ENCODE measurements around the gene SIRT4. TPM values are rescaled to one million over a fixed set of nuclear protein-coding genes. Genes with fewer than 3 reads are reported as not detected.

Gene SIRT4
- total and polyA plus RNA-seq, 2 of the 8 experiments (the other 6 are each of a cell fraction or from before 2014, with no cell fraction given) = 3.8 to 4.1 TPM

DNA sequence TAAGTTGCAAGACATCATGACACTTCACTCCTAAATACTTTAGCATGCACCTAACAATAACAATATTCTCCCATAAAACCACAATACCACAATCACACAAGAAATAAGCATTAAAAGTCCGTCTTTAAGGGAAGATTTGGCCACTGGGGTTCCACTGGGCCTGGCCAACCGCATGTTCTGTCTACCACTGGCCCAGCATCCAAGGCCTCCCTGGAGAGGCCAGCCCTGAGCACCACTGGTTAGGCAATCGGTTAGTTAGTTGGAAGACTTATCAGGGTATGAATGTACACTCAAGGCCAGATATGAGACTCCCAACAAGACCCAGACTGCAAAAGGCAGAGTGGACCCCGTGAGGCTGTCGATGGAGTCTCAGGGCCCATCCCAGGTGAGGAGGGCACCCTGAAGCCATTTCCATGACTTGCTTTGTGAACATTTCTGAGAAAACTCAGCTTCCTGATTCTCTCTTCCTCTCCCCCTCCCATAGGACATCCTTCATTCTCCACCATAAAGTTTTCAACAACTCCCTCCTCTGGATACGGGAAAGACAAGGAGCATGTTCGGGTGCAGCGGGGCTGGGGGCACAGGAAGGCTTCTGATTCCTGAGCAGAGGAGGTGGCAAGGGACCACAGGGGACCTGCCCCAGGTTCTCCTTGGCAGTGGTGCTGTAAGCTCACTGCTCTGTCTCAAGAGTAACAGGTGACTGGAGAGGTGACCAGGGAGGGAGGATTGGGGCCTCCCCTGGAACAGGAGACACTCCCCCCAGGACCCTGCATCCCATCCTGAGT, 42.5 kb upstream of the SIRT4 start:
- H2AK5ac ChIP-seq (ENCODE audit: low read depth, low read length) = no peak overlapping the region
- DNase-seq (ENCODE audit: low read depth in 1 of 2, low spot score in 2 of 2) = no peak
- no peak overlapping the region for H4K91ac ChIP-seq (replicated peaks; ENCODE audit: insufficient read length, low read length)
- H3K4me1 ChIP-seq (replicated peaks in 1 of 4; ENCODE audit: control insufficient read depth in 3 of 4, insufficient read depth in 4 of 4, low read length in 3 of 4) = peaks cover 16 to 36% (median 26%) of the 10 kb centered on the region in 4 experiments
- peaks cover 2% of the 10 kb centered on the region; the same call in 1 of the 2 replicates for H3K23me2 ChIP-seq (ENCODE audit: low read depth, low read length)
- peaks cover 29 to 85% of the 10 kb centered on the region in 2 experiments for H3K79me2 ChIP-seq (ENCODE audit: control insufficient read depth in 1 of 2, insufficient read depth in 2 of 2, low read length in 2 of 2)
- no peak overlapping the region for H3K4me2 ChIP-seq (ENCODE audit: insufficient read depth in 1 of 2, low read depth in 2 of 2, low read length in 2 of 2)
- H2BK20ac ChIP-seq (ENCODE audit: low read length) = no peak overlapping the region
- H2BK5ac ChIP-seq (ENCODE audit: low read depth, low read length) = no peak overlapping the region
- no peak overlapping the region for H4K8ac ChIP-seq (ENCODE audit: extremely low read depth, insufficient read depth, low read length)
- no peak overlapping the region for H4K5ac ChIP-seq (ENCODE audit: insufficient read length, low read depth, low read length)
- no peak for FAIRE-seq
- no peak overlapping the region for H3K56ac ChIP-seq (replicated peaks; ENCODE audit: insufficient read length, low read depth, low read length)
- WGBS, 2 experiments (ENCODE audit: extremely low coverage in 1 of 2, insufficient coverage in 1 of 2, insufficient read length in 1 of 2, insufficient replicate concordance in 2 of 2, low coverage in 1 of 2, low lambda C conversion rate in 2 of 2, missing lambda C conversion rate in 1 of 2) = 96% methylated on average over 8 of the region's 8 CpGs; no CpG with 5 or more reads in 1 of the 2 experiments
- peak overlapping the region; percentile 10; the same call in 1 of the 2 replicates for H3K27ac ChIP-seq (ENCODE audit: low read depth, low read length)
- H3K36me3 ChIP-seq (ENCODE audit: control insufficient read depth in 2 of 4, insufficient read depth in 4 of 4, low read length in 3 of 4) = no peaks in the 10 kb centered on the region
- H3K23ac ChIP-seq (ENCODE audit: insufficient read length) = no peak overlapping the region
- no peak overlapping the region for H3K9ac ChIP-seq (replicated peaks in 1 of 4; ENCODE audit: extremely low read depth in 1 of 4, low read depth in 3 of 4, low read length in 3 of 4)
- POLR2A ChIA-PET (ENCODE audit: partially characterized antibody) = interaction anchor here (0.8 to 88.3 kb wide), 3 partner anchors 8 to 42 kb away, joined by 3 to 4270 read pairs (median 4270); partner anchors contain the start of genes GCN1, PXN, RNU4-1 and RNU4-2
- H3K18ac ChIP-seq (ENCODE audit: extremely low read depth, low read length) = no peak overlapping the region; the same call in 1 of the 2 replicates
- no peak overlapping the region for H2BK12ac ChIP-seq (ENCODE audit: low read depth, low read length)
- no peak overlapping the region for H3K4ac ChIP-seq (replicated peaks; ENCODE audit: insufficient read length, low read depth, low read length)
- no peak overlapping the region for H2BK120ac ChIP-seq (replicated peaks; ENCODE audit: low read depth, low read length)
- no peak overlapping the region for H3K14ac ChIP-seq (ENCODE audit: insufficient read length)
- no peaks in the 10 kb centered on the region for H3K27me3 ChIP-seq (replicated peaks in 1 of 4; ENCODE audit: control insufficient read depth in 3 of 4, extremely low read depth in 1 of 4, insufficient read depth in 3 of 4, low read length in 3 of 4)
- H3K9me3 ChIP-seq (ENCODE audit: insufficient read depth in 2 of 2, low read depth in 1 of 2, low read length in 1 of 2) = no peaks in the 10 kb centered on the region
- H3K79me1 ChIP-seq (ENCODE audit: low read depth, low read length) = peaks cover 27% of the 10 kb centered on the region
- no peak overlapping the region for H3K4me3 ChIP-seq (ENCODE audit: extremely low read depth in 1 of 4, insufficient read depth in 2 of 4, low read depth in 3 of 4, low read length in 4 of 4)
- no peak overlapping the region for H2AFZ ChIP-seq (ENCODE audit: low read length)
- H2BK15ac ChIP-seq (ENCODE audit: low read length) = no peak overlapping the region
- CTCF ChIA-PET (ENCODE audit: partially characterized antibody) = interaction anchor here (0.8 to 34.8 kb wide), 3 partner anchors 15 to 56 kb away, joined by 3 to 930 read pairs (median 741); no protein-coding TSS in a partner anchor
- H4K20me1 ChIP-seq (replicated peaks in 1 of 2; ENCODE audit: control insufficient read depth in 1 of 2, insufficient read depth in 2 of 2, low read length in 2 of 2) = peaks cover 8 to 18% of the 10 kb centered on the region in 2 experiments
- TF ChIP-seq, protein P1, sequence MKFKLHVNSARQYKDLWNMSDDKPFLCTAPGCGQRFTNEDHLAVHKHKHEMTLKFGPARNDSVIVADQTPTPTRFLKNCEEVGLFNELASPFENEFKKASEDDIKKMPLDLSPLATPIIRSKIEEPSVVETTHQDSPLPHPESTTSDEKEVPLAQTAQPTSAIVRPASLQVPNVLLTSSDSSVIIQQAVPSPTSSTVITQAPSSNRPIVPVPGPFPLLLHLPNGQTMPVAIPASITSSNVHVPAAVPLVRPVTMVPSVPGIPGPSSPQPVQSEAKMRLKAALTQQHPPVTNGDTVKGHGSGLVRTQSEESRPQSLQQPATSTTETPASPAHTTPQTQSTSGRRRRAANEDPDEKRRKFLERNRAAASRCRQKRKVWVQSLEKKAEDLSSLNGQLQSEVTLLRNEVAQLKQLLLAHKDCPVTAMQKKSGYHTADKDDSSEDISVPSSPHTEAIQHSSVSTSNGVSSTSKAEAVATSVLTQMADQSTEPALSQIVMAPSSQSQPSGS (IDR thresholded peaks at IDR 0.05; ENCODE audit: low read length) = no peak
- TF ChIP-seq MAFK (IDR thresholded peaks at IDR 0.05; ENCODE audit: low read depth, low read length) (no peak), TEAD4 (IDR thresholded peaks at IDR 0.05; ENCODE audit: low read depth, low read length) (no peak), EGR1 (IDR thresholded peaks at IDR 0.05; ENCODE audit: borderline replicate concordance, low read depth, low read length) (no peak), NRF1 (IDR thresholded peaks at IDR 0.05; ENCODE audit: low read depth, low read length) (no peak), POU5F1 (IDR thresholded peaks at IDR 0.05; ENCODE audit: low read depth, low read length) (no peak), SIRT6 (IDR thresholded peaks at IDR 0.05; ENCODE audit: low read length) (no peak)
- TF ChIP-seq, protein P2, sequence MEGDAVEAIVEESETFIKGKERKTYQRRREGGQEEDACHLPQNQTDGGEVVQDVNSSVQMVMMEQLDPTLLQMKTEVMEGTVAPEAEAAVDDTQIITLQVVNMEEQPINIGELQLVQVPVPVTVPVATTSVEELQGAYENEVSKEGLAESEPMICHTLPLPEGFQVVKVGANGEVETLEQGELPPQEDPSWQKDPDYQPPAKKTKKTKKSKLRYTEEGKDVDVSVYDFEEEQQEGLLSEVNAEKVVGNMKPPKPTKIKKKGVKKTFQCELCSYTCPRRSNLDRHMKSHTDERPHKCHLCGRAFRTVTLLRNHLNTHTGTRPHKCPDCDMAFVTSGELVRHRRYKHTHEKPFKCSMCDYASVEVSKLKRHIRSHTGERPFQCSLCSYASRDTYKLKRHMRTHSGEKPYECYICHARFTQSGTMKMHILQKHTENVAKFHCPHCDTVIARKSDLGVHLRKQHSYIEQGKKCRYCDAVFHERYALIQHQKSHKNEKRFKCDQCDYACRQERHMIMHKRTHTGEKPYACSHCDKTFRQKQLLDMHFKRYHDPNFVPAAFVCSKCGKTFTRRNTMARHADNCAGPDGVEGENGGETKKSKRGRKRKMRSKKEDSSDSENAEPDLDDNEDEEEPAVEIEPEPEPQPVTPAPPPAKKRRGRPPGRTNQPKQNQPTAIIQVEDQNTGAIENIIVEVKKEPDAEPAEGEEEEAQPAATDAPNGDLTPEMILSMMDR (IDR thresholded peaks at IDR 0.05; ENCODE audit: control extremely low read depth in 1 of 3, insufficient read depth in 1 of 3, low read depth in 1 of 3, low read length in 3 of 3) = no peak

Measured in H1 (cell line).